ENCODE data around the gene ARHGAP26. TPM values are rescaled to one million over a fixed set of nuclear protein-coding genes. Genes with fewer than 3 reads are reported as not detected.

The ARHGAP26 gene
- total and polyA plus RNA-seq, 2 donors (not counting 3 experiments of a cell fraction or from before 2014, with no cell fraction given): 3.1 to 16.2 TPM

- dilution Hi-C loops (cut with MboI; ENCODE audit: extremely low pct_ligation_motif_present, low sequenced_read_pairs) (no loop called here), intact Hi-C loops (cut with micrococcal nuclease) (no loop called here)
- no peaks in the 10 kb centered on the region for H4K20me1 ChIP-seq (replicated peaks; ENCODE audit: control insufficient read depth, extremely low read depth, insufficient read depth, low read length)
- BruUV-seq (replicated peaks): no TSS peak
- FAIRE-seq (no peak), DNase-seq (ENCODE audit: low read depth, low spot score) (no peak)
- no peak overlapping the region for H3K4me2 ChIP-seq (ENCODE audit: insufficient read depth, low read length)
- no peaks in the 10 kb centered on the region for H3K79me2 ChIP-seq (ENCODE audit: control insufficient read depth, insufficient read depth, low read length)
- no peaks in the 10 kb centered on the region for H3K9me3 ChIP-seq (replicated peaks; ENCODE audit: control insufficient read depth, insufficient read depth, low read length)
- no peak overlapping the region for H3K27ac ChIP-seq (ENCODE audit: insufficient read depth, low read depth, low read length)
- H3K4me1 ChIP-seq (ENCODE audit: control insufficient read depth, extremely low read depth, insufficient read depth, low read length): peaks cover 18% of the 10 kb centered on the region
- no peaks in the 10 kb centered on the region for H3K9me1 ChIP-seq (replicated peaks; ENCODE audit: control insufficient read depth, extremely low read depth, insufficient read depth, low read length)
- no peak overlapping the region for H3K9ac ChIP-seq (replicated peaks; ENCODE audit: extremely low read depth, insufficient read depth, low read length)
- H3K27me3 ChIP-seq (ENCODE audit: control insufficient read depth in 2 of 2, insufficient read depth in 2 of 2, low read length in 2 of 2): no peaks in the 10 kb centered on the region
- no peaks in the 10 kb centered on the region for H3K36me3 ChIP-seq (ENCODE audit: control insufficient read depth in 2 of 2, extremely low read depth in 1 of 2, insufficient read depth in 2 of 2, low read length in 2 of 2)
- no peak overlapping the region for H3K4me3 ChIP-seq (replicated peaks in 1 of 3; ENCODE audit: insufficient read depth in 1 of 3, low read depth in 1 of 3, low read length in 3 of 3)
- POLR2A ChIA-PET: no interaction called here
- no peak overlapping the region for H2AFZ ChIP-seq (ENCODE audit: low read depth, low read length)
- CTCF ChIA-PET: no interaction called here
- TF ChIP-seq POLR2AphosphoS5 (IDR thresholded peaks at IDR 0.05; ENCODE audit: insufficient read depth, low read depth, low read length) (no peak), POLR2A (IDR thresholded peaks at IDR 0.05; ENCODE audit: low read depth, low read length) (no peak), MAX (IDR thresholded peaks at IDR 0.05; ENCODE audit: insufficient read depth, insufficient read length) (no peak), JUN (IDR thresholded peaks at IDR 0.05; ENCODE audit: borderline replicate concordance, insufficient read depth, insufficient read length, low read depth) (no peak), MYC (IDR thresholded peaks at IDR 0.05; ENCODE audit: low read depth, low read length) (no peak), FOS (IDR thresholded peaks at IDR 0.05; ENCODE audit: borderline replicate concordance, insufficient read depth, low read length) (no peak), EZH2 (IDR thresholded peaks at IDR 0.05; ENCODE audit: borderline replicate concordance, low read depth, low read length, severe bottlenecking) (no peak)
- TF ChIP-seq, protein P1, sequence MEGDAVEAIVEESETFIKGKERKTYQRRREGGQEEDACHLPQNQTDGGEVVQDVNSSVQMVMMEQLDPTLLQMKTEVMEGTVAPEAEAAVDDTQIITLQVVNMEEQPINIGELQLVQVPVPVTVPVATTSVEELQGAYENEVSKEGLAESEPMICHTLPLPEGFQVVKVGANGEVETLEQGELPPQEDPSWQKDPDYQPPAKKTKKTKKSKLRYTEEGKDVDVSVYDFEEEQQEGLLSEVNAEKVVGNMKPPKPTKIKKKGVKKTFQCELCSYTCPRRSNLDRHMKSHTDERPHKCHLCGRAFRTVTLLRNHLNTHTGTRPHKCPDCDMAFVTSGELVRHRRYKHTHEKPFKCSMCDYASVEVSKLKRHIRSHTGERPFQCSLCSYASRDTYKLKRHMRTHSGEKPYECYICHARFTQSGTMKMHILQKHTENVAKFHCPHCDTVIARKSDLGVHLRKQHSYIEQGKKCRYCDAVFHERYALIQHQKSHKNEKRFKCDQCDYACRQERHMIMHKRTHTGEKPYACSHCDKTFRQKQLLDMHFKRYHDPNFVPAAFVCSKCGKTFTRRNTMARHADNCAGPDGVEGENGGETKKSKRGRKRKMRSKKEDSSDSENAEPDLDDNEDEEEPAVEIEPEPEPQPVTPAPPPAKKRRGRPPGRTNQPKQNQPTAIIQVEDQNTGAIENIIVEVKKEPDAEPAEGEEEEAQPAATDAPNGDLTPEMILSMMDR (IDR thresholded peaks at IDR 0.05; ENCODE audit: extremely low read depth in 1 of 2, insufficient read depth in 1 of 2, low read depth in 1 of 2, low read length in 2 of 2): no peak
These were observed 49.6 kb downstream of the ARHGAP26 start for GRCh38 chr5:142819825-142820224.
